IPS-11a (cell line): ENCODE data around the gene BICRAL.
"Not testable (repeated sequence)": the region's sequence is repeated elsewhere in the genome, so short reads cannot be mapped to it uniquely, and the experiment has no call there.

Experiments
- H3K4me3 ChIP-seq: one replicate; pipeline ENCODE4 v1.5.1; 2013; ENCODE audit warnings: low read depth, low read length, control low read depth

The BICRAL gene, protein sequence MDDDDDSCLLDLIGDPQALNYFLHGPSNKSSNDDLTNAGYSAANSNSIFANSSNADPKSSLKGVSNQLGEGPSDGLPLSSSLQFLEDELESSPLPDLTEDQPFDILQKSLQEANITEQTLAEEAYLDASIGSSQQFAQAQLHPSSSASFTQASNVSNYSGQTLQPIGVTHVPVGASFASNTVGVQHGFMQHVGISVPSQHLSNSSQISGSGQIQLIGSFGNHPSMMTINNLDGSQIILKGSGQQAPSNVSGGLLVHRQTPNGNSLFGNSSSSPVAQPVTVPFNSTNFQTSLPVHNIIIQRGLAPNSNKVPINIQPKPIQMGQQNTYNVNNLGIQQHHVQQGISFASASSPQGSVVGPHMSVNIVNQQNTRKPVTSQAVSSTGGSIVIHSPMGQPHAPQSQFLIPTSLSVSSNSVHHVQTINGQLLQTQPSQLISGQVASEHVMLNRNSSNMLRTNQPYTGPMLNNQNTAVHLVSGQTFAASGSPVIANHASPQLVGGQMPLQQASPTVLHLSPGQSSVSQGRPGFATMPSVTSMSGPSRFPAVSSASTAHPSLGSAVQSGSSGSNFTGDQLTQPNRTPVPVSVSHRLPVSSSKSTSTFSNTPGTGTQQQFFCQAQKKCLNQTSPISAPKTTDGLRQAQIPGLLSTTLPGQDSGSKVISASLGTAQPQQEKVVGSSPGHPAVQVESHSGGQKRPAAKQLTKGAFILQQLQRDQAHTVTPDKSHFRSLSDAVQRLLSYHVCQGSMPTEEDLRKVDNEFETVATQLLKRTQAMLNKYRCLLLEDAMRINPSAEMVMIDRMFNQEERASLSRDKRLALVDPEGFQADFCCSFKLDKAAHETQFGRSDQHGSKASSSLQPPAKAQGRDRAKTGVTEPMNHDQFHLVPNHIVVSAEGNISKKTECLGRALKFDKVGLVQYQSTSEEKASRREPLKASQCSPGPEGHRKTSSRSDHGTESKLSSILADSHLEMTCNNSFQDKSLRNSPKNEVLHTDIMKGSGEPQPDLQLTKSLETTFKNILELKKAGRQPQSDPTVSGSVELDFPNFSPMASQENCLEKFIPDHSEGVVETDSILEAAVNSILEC

DNA sequence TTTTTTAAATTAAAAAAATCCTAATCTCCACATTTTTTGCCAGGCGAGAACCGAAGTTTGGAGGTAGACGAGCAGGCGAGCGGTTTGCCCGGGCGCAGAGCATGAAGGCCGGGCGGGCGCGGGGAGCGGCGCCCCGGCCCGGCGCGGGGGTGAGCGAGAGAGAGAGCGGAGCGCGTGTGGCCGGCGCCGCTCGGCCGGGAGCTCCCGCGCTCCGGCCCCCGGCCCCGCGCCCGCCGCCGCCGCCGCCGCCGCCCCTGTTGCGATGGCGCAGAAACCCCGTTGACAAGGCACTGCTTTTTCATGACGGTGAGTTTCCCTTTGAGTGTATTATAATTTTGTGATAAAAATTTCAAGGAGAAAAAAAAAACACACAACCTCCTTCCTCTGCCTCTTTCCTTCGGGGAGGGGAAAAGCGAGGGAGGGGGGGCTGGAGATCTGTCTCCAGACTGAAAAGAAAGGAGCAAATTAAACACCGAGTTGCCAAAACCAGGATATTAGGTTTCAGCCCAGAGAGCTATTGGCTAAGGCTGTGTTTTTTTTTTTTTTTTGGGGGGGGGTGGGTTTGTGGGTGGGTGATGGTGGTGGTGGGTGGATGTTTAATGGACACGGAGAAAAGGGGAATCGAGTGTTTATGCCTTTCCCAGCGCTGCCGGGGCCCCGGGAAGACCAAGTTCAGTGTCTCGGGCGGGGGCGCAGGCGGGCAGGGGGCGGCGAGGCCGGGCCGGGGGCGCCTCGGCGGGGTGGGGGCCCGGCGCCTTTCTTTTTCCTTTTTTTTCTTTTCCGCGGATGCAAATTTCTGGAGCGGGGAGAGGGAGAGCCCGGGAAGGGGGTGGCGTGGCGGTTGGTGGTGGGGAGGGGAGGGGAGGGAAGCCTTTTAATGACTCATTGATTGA is at the start of gene BICRAL:
Gene BICRAL (plus strand): TSS at position 257 of the 893 bp plus-strand sequence. CDS start 39,971 bp downstream, outside the sequence.
- peak within 1 kb of the TSS; percentile 82 for H3K4me3 ChIP-seq

DNA sequence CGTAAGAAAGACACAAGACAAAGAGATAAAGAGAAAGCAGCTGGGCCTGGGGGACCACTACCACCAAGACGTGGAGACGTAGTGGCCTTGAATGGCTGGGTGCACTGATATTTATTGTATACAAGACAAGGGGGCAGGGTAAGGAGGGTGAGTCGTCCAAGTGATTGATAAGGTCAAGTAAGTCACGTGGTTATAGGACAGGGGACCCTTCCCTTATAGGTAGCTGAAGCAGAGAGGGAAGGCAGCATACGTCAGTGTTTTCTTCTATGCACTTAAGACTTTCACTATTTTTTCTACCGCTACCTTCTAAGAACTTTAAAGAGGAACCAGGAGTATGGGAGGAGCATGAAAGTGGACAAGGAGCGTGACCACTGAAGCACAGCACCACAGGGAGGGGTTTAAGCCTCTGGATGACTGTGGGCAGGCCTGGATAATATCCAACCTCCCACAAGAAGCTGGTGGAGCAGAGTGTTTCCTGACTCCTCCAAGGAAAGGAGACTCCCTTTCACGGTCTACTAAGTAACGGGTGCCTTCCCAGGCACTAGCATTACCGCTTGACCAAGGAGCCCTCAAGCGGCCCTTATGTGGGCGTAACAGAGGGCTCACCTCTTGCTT is 47.9 kb upstream of the BICRAL start:
- H3K4me3 ChIP-seq = not testable (repeated sequence)

GRCh38 chr6:42735976-42736375 is 45.9 kb upstream of the BICRAL start:
- no peak overlapping the region for H3K4me3 ChIP-seq

- no peak overlapping the region for H3K4me3 ChIP-seq
Measured at GRCh38 chr6:42740725-42741124, 41.1 kb upstream of the BICRAL start.

DNA sequence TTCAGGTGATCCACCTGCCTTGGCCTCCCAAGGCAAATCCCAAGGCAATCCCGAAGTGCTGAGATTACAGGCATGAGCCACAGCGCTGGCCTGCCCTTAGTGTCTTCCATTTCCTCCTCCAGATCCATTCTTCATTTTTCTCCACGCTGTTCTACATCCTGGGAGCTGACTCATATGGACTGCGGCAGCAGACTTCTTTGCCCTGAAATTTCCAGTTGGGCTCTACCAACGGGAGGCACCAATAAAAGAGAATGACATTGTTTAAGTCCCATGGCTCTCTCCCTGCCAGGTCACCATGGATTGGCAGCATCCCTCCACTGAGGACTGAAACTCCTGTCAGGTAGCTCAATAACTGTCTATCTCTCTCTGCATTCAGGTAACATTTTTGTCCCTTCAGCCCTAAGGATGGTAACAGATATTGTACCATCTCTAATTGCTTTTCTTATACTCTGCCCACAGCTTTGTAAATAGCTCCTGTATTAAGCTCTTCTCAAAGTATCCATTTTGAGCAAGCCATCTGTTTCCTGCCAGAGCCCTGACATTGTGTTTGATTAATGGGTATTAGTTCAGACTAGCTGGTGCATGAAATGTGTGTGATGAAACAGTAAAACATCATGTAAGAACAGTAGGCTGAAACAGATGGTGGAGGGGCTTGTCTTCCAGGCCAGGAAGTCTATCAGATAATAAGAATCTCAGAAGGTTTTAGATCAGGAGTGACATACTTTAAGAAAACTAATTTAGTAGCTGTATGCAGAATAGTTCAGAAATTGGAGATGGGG is 39.5 kb upstream of the BICRAL start:
- H3K4me3 ChIP-seq = no peak overlapping the region

DNA sequence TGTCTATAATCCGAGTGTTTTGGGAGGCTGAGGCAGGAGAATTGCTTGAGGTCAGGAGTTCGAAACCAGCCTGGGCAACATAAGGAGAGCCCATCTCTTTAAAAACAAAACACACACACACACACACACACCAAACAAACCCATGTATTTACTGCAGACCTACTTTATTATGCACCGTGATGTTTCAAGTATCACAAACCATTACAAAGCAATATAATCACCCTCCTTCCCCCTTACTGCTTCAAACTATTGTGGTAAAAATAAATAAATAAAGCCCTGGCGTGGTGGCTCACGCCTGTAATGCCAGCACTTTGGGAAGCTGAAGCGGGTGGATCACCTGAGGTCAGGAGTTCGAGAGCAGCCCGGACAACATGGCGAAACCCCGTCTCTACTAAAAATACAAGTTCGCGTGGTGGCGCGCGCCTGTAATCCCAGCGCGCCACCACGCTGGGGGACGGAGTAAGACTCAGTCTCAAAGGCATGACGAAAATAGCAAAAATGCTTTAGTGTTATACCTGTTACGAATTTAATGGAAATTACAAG is 37.4 kb upstream of the BICRAL start:
- H3K4me3 ChIP-seq = peak overlapping the region; percentile 96

GRCh38 chr6:42745083-42745639 is 36.7 kb upstream of the BICRAL start:
- peak overlapping the region; percentile 96 for H3K4me3 ChIP-seq

- peak within 1 kb of the TSS; percentile 96 for H3K4me3 ChIP-seq
Measured at GRCh38 chr6:42745640-42746462, 36.0 kb upstream of the BICRAL start, which contains the start of gene TBCC. TSS of gene TBCC (minus strand) at chr6:42746103. CDS start at chr6:42746073, 30 bp downstream.

DNA sequence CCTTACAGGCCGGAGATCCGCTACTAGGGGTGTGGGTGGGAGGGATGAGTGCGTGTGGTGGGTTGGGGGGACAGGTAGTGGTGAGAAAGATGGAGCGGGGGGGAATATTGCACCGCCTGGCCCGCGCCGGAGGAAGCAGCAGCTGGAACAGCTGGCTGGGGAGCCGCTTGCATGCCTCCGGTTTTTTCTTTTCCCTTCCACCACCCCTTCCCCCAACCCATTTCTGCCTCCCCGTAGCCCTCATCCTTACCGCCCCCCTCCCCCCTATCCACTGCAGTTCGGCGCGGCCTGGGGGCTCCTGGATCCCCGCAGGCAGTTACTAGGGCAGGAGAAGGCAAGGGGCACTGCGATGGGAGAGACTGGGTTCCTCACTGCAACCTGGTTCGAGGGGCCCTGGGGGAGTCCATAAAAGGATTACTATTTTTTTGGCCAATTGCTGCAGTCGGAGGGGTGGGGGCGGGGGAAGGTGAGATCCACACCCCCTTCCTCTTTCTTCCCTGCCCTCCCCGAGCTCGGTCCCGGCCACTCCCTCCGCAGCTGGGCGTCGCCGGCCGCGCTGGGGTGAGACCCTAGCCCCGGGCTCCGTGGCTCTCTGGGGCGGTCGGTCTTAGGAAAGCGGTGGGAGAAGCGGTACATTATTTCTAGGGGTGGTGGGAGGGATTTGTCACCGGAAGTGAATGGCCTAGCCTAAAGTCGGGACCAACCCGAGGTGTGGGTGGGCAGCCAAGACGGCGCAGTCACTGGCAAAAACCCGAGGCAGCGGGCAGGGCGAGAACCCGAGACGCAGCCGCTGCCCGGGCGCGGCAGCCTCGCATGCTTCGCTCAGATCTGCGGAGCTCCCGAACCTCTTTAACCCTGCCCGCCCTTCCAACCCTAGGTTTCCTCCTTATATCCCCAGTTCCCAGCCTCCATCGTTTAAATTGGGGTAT is 35.1 kb upstream of the BICRAL start:
- peak overlapping the region; percentile 77 for H3K4me3 ChIP-seq

GRCh38 chr6:42748203-42748898 is 33.5 kb upstream of the BICRAL start:
- no peak overlapping the region for H3K4me3 ChIP-seq

DNA sequence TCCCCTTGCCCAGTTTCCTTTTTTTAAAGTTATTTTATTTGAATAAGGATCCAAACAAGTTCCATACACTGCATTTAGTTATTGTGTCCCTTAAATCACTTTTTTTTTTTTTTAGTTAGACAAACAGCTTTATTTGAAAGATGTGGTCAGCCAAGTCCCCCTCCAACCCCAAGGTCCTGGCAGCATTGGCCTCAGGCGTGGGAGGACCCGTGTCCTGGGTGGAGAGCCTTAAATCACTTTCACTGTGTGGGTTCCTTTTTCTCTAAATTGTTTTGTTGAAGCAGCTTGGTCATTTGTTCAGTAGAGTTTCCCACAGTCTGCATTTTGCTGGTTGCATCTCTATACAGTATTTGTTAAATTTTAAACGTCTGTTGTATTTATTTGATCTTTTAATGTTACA is 30.8 kb upstream of the BICRAL start:
- H3K4me3 ChIP-seq = no peak overlapping the region

- H3K4me3 ChIP-seq = no peak overlapping the region
Measured at GRCh38 chr6:42754759-42755158, 27.1 kb upstream of the BICRAL start.

DNA sequence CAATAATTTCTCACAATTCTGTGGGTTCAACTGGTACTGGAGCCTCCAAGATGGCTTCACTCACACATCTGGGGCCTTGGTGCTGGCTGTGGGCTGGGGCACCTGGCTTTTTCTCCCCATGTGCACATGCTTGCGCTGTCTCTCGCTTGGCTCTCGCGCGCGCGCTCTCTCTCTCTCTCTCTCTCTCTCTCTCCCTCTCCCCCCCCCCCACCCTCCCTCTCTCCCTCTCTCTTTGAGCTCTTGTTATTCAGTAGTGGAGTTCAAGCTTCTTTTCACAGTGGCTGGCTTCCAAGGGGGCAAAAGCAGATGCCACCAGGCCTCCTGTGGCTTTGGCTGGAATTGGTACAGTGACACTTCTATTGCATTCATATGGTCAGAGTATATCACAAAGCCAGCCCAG is 25.1 kb upstream of the BICRAL start:
- H3K4me3 ChIP-seq = no peak overlapping the region

- no peak overlapping the region for H3K4me3 ChIP-seq
Measured at GRCh38 chr6:42758756-42759430, 23.0 kb upstream of the BICRAL start.

- H3K4me3 ChIP-seq = no peak overlapping the region
Measured at GRCh38 chr6:42761287-42762067, 20.4 kb upstream of the BICRAL start.
